HG02610 (cell line): ENCODE results near the gene STOM.
"Not testable (repeated sequence)": the region's sequence is repeated elsewhere in the genome, so short reads cannot be mapped to it uniquely, and the experiment has no call there.

Experiments
- ATAC-seq: cut with Tn5 transposase; IDR thresholded peaks from one replicate; pipeline ENCODE4 v1.9.1; 2021; ENCODE audit warnings: mild to moderate bottlenecking, moderate library complexity; ENCODE audit not compliant: unreplicated experiment

STOM gene

DNA sequence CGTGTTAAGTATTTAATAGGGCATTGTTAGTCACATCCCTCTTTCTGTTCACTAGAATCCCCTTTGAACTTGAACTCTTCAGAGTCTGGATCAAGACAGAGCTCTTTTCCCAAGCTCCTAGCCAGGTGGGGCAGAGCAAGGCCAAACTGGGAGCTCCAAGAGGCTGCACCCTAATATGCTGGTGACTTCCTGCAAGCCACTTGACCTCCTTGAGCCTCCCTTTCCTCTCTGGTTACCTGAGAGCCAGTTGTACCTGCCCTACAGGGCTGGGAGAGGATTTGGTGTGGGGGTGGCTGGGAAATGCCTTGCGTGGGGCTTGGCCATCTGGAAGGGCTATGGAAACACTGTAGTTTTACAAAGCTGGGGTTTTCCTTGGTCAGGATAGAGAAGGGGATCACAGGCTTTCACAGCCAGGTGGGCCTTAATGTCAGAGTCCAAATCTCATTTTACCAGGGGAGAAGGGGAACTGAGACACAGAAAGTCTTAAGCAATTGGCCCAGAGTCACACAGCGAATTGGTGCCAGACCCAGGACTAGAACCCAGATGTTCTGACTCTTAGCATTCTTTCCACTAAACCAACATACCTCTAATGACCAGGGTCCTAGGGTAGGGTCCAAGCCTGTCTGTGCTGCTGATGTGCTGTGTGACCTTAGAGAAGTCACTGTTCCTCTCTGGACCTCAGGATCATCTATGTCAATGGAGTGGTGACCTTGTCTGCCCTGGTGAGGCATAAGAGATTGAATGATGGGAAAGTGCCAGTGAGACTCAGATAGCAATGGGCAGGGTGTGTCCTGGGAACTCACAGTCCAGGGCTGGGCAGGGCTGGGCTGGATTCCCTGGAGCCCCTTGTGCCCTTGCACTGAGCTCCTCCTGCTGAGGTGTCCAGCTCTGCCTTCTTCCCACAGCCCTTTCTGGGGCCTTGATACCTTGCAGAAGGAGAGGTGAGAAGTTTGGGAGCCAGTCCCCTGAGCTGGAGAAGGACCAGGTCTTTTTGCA, 66.3 kb downstream of the STOM start:
- ATAC-seq = no peak

DNA sequence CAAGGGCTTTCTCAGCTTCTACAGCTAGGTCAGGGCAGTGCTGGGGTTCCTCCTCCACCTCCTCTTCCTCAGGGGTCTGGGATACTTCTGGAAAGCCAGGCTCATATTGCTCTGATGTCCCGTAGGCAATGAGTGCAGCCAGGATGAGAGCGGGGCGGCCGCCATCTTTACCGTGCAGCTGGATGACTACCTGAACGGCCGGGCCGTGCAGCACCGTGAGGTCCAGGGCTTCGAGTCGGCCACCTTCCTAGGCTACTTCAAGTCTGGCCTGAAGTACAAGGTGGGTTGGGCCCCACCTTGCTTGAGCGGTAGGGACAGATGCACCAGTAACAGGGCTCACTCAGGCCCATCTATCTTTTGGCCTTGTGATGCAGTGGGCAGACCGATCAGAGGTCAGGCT, 67.3 kb downstream of the STOM start:
- no peak for ATAC-seq

DNA sequence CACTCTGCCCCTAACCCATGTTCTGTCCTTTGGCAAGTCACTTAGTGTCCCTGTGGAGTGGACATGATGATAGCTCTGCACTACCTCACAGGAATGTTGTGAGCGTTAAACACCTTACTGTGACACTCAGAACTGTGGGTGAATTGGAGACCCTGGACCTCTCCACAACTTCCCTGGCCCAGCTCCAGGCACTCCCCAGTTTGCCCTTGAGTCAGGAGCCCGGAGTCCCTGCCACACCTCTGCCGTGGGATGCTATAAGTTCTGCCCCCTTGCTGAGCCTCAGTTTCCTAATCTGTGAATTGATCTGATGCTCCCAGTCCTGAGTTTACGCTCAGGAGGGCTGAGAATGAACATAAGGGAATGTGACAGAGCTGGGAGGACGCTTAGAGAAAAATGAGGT, 67.7 kb downstream of the STOM start:
- no peak for ATAC-seq

DNA sequence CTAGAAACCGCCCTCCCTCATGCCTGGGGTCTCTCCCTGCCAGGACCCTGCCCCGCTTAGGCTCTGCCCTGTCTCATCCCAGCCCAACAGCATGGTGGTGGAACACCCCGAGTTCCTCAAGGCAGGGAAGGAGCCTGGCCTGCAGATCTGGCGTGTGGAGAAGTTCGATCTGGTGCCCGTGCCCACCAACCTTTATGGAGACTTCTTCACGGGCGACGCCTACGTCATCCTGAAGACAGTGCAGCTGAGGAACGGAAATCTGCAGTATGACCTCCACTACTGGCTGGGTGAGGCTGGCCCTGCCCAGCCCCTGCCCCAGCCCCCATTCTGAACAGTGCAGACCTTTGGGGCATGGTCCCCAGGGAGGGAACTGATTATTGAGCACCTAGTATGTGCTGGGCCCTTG, 68.2 kb downstream of the STOM start:
- no peak for ATAC-seq

DNA sequence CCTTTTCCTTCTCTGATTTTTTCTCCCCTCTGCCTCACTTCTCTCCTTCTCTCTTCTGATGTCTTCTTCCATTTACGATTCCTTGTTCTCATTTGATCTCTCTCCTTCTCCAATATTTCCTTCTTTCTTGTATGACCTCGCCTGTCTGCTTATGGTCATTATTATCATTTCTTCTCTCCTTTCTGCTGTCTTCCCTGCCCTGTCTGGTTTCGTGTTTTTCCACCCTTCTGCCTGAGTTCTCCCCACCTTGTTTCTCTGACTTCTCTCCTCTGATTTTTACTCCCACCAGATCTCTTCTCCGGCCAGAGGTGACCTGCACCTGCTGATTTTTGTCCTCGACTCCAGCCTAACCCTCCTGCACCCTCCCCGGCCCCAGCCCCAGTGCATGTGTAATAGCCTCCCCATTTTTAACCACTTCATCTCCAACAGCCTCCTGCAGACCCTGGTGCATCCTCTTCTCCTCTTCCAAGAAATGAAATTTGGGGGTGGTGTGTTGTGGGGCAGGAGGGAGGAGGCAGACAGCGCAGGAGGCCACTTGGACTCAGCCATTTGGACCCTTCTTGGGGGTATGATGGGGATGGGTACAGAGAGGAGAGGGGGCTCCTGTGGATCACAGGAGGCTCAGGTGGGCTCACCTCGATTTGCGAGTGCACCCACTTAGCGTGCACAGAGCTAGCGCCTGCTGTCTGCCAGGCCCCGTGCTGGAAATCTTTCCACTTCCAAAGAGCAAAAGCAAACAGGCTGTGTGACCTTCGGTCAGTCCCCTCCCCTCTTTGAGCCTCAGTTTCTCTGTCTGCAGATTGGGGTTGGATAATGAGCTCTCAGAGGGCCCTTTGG, 69.5 kb downstream of the STOM start:
- no peak for ATAC-seq

DNA sequence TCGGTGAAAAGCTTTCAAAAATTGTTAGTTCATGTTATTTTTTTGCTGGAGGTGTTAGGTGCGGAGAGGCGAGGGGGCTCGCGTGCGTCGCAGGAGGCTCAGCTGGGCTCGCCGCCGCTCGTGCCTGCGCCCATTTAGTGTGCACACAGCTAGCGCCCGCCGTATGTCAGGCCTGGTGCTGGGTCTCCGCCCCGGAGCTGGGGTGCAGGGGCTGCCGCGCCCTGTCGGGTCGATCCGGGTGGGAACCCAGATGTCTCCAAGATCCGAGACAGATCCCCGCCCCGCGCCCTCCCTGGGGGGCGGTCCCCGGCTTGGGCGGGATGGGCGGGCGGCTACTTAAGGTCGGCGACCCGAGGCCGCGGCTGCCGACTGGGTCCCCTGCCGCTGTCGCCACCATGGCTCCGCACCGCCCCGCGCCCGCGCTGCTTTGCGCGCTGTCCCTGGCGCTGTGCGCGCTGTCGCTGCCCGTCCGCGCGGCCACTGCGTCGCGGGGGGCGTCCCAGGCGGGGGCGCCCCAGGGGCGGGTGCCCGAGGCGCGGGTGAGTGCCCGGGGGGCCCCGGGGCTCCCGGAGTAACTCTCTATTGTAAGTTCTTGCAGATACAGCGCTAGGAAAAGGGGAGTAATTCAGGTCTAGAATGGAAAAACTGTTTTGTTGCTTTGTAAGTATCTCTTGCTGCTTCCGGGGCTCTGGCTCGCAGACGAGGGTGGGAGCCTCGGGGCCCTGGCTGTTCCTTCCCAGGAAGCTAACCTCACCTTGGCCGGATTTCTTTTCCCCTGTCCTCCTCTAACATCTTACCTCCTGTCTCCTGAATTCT, 70.4 kb downstream of the STOM start:
- no peak for ATAC-seq

DNA sequence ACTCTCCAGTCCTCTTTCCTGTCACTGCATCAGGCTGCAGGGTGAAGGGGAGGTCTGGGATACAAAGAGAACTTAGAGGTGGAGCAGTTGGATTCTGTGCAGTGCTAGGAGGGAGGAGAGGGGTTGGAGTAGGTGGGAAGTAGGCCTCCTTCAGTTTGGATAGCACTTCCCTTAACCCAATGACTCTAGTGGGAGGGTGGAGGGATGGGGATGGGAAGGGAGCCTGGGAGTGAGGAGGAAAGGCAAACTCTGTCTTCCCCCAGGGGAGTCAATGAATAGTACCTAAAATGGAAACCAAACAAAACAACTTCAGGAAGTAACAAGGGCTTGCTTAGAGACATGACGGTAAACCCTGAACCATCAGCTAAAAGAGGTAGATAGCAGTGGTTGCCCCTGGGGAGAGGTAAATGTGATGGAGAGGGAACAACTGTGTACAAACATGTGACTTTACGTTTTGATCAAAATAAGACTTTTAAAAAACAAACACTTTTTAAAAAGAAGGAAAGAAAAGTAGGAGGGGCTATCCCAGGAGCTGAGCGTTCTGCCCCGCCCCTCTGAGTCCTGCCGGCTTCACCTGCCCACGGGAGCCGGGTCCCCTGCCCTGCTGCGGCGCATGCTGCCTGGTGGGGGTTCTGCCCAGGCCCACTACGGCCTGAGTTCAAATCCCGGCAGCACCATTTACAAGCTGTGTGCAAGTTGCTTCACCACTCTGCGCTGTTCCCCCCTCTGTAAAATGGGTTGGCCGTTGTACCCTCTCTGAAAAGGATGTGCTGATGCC, 71.2 kb downstream of the STOM start:
- no peak for ATAC-seq

DNA sequence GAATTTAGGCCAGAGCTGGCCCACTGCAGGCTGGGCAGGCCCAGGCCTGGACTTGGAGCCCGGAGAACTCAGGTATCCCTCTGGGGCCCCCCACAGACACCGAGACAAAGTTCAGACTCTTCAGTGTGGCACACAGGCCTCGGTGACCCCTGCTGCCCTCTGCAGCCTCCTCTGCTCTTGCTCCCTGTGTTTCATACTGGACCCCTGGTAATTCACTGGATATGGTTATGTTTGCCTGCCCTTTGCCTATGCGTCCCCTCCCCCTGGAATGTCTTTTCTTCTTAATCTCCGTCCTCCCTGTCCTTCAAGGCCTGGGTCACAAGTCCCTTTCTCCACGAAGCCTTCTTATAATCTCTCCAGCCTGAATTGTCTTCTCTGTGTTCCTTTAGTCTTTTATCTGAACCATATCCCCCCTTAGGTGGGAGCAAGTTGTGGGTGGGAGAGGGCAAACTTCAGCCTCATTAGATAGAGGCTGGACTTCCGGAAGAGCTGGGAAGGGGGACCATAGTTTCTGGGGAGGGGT, 72.0 kb downstream of the STOM start:
- no peak for ATAC-seq

DNA sequence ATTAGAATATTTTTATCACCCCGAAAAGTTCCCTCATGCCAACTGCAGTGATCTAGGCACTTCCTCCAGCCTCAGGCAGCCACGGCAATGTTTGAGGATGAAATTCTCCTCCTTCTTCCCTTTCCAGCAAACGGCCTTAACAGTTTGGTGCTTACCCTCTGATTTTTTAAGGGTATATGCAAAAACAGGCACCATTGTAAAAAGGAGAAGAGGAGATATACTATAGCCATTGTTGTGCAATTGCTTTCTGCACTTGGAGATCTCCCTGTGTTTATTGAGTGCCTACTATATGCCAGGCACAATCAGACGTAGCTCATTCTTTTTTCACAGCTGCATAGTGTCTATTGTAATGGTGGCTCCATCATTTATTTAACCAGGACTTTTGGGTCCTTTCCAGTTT, 72.7 kb downstream of the STOM start:
- no peak for ATAC-seq

DNA sequence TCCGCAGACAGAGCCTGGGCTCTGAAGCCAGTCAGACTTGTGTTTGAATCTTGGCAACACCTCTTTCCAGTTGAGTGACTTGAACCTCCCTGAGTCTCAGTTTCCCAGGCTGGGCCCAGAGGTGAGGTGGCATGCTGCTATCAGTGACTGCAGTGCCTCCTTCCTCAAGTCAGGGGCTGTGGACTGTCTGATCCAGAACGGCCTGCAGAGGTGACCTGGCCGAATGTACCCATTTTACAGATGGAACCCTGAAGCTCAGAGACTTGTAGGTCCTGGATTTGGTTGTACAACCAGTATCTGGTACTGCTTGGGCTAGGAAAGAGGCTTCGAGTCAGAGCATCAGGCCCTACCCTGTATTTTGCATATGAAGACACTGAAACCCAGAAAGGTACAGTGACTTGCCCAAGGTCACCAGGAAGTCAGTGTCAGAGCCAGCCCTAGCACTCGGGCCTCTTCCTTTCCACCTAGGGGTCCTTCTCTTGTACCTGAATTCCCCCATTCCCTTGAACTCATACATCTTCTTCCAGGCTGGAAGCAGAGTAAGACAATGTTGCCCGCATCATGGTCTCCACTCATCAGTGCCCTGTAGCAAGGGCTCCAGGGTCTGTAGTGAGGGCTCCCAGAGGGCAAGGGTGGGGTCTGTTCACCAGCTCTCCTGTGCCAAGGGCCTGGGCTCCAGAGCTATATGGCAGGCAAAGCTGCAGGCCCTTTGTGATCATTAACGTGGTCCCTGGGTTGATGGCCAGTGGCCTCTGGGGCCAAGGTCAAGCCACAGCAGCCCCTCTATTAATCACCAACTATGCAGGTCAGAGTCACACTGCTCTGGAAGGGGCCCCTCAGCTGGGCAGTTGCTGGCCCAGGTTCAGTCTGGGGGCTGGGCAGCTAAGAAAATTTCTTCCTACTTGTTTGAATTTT, 73.6 kb downstream of the STOM start:
- no peak for ATAC-seq

DNA sequence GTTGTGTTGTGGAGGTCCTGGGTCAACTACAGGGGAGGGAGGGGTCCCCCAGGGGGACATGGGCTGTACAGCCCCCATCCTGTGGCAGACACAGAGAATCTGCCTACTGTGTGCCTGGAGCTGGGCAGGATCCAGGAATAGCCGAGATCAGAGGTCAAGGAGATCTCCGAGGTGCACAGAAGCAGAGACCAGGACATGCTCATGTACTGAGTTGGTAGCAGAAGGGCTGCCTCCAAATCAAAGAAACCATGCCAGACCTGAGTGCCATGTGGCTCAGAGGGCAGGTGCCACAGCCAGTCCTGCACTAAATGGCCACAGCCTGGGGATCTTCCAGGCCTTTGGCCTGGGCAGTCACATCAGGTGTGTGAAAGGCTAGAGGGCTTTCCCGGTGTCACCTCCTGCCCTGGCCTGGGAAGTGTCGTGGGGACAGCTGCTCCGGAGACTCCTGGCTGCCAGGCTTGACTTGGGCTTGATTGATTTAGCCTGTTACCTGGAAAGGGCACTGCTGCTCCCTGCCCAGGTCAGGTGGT, 74.3 kb downstream of the STOM start:
- no peak for ATAC-seq

DNA sequence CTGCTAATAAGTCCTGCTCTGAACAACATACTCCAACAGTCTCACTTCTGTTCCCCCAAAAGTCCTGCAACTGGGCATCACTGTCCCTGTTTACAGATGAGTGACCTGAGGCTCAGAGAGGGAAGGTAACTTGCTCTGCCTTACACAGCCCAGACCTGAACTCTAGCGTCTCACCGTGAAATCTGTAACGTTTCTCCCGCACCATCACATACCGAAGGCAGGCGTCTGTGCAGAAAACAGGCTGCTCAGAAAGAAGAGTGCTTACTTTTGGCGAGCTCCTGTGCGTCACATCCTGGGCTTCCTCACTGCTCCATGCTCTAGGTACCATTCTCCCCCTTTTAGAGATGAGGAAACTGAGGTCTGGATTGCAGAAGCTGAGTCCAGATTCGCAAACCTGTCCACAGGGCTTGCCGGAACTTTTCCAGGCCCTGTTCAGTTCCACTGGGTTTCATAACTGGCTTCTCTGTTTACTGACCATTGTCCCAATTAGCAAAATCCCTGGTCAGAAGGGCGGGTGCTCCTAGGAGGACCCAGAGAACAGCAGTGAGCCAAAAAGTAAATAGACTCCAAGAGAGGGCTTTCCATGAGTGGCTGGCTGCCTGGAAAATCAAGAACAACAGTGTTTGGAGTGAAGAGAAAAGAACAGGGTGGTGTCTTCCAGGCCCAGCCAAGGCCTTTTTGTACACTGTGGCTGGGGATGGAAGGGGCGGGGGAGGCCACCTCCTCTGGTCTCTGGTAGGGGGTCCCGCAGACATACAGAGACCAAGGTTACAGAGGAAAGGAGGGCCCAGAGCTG, 75.0 kb downstream of the STOM start:
- no peak for ATAC-seq

DNA sequence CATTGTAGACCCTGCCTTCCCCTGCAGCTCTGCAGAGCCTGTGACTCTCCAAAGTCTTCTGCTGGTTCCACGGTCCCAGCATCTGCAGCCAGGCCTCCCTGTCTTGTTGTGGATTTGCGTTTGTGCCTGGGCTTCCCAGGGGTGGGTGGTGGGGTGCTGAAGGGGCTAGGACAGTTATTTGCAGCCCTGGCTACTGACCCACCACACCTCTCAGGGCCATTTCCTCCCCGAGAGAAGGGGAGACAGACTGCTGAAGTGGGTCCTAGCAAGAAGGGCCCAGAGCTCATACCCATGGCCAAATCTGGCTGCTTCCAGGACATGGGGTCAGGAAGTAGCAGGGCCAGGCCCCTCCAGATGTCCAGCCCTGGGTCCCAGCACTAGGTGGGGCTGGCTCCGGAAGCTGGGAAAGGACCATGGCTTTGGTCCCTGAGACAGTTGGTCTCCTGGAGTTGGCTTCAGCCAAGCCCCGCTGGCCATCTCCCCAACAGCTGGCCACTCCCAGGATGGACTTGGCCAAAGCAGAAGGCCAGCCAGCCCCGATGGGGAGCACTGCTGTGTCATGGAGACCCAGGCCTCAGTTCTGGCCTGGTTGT, 75.8 kb downstream of the STOM start:
- ATAC-seq = no peak

DNA sequence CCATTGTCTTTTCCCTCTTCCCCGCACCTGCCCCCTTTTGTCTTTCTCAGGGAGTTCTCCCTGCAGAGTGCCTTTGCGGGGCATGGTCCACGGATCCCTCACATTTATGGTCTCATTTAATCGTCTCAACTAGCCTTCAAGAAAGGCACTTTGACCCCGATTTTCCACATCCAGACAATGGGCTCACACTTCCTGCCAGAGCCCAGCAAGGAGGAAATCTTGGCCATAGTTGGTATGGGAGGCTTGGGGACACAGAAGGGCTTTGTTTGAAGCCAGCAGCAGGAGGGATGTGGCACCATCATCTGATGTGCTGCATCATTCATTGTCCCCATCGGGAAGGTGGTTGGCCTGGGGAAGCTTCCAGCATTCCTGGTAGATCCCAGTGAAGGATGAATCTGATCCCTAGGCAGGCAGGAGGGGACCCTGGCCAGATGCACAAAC, 77.2 kb downstream of the STOM start:
- ATAC-seq = no peak

DNA sequence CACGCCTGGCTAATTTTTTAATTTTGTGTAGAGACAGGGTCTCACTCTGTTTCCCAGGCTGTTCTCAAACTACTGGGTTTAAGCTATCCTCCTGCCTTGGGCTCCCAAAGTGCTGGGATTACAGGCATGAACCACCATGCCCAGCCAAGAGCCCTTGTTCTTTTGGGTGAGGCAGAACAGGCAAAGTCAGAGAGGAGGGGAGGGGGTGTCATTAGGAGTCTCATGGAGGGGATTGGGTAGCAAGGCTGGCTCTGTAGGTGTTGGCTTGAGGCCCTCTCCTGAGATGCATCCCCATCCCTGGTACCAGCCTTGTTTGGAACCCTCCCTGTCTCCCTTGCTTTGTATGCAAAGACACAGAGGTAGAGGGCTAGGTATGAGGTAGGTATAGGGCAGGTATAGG, 78.0 kb downstream of the STOM start:
- no peak for ATAC-seq

DNA sequence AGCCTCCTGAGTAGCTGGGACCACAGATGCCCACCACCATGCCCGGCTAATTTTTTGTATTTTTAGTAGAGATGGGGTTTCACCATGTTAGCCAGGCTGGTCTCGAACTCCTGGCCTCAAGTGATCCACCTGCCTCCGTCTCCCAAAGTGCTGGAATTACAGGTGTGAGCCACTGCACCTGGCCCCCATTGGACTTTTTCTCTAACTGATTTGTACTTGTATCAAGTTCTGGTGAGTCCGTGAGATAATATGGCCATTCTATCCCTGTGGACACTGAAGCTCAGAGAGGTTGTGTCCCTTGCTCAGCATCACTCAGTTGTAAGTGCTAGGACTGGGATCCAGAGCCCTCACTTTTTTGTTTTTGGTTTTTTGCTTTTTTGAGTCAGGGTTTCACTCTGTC, 78.5 kb downstream of the STOM start:
- not testable (repeated sequence) for ATAC-seq

DNA sequence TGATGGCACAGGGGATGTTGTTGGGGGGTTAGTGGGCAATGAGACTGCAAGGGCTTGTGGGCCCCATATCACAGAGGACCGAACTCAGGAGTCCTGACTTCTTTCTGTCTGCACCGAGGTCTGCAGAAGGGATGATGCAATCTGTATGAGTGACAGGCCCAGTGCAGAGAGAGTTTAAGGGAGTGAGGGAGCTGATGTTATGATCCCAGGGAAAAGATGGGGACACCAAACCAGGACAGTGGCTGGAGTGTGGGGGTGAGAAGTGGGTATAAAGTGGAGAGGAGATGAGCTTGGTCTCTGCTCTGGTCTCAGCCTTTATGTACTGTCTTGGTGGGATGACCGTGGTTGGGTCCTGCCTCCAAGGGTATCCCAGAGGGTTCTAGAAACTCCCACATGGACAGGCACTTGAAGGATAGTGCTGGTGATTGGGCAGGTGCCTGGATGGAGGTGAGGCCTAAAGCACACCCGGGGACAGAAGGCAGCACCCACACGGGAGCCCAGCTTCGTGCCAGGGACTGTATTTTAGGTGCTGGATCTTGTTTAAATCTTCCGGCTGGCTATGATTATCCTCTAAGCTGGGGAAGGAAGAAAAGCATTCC, 80.2 kb downstream of the STOM start:
- ATAC-seq = no peak
